Stimulated activated CD4-positive, alpha-beta T cell treated with anti-CD3 and anti-CD28 coated beads, Interleukin-12 subunit alpha, Interleukin-12 subunit beta, amount 100 ng/mL, for 4 hours (primary cell): ENCODE measurements around the gene AQP12A.
A peak's percentile ranks its signal among the peaks of the same experiment; 100 is the strongest.
"Not testable (repeated sequence)": the region's sequence is repeated elsewhere in the genome, so short reads cannot be mapped to it uniquely, and the experiment has no call there.

Experiments used
- DNase-seq: peaks from one replicate; pipeline ENCODE4 v3.0.0-alpha.2; 2020

Gene AQP12A

GRCh38 chr2:240689975-240690374 is 1.7 kb upstream of the AQP12A start:
- DNase-seq: no peak

- DNase-seq: not testable (repeated sequence)
These were observed 1.1 kb upstream of the AQP12A start for GRCh38 chr2:240690421-240691074.

GRCh38 chr2:240691075-240691427 is 615 bp upstream of the AQP12A start:
- not testable (repeated sequence) for DNase-seq

GRCh38 chr2:240692583-240693561 is 1.2 kb downstream of the AQP12A start:
- not testable (repeated sequence) for DNase-seq

- DNase-seq: not testable (repeated sequence)
These were observed 2.6 kb downstream of the AQP12A start for GRCh38 chr2:240694304-240694703.

GRCh38 chr2:240695593-240695992 is 3.9 kb downstream of the AQP12A start:
- DNase-seq: not testable (repeated sequence)

- not testable (repeated sequence) for DNase-seq
These were observed 4.8 kb downstream of the AQP12A start for GRCh38 chr2:240696469-240696868.

- DNase-seq: not testable (repeated sequence)
These were observed 7.3 kb downstream of the AQP12A start for GRCh38 chr2:240698852-240699561.

GRCh38 chr2:240699835-240700234 is 8.2 kb downstream of the AQP12A start:
- DNase-seq: not testable (repeated sequence)

GRCh38 chr2:240700616-240701015 is 8.9 kb downstream of the AQP12A start:
- not testable (repeated sequence) for DNase-seq

- no peak for DNase-seq
These were observed 9.5 kb downstream of the AQP12A start for GRCh38 chr2:240701091-240701735.

GRCh38 chr2:240701736-240702639 is 10.3 kb downstream of the AQP12A start:
- no peak for DNase-seq

GRCh38 chr2:240702640-240703011 is 11.0 kb downstream of the AQP12A start:
- DNase-seq: no peak

GRCh38 chr2:240703417-240704341 is 12.0 kb downstream of the AQP12A start:
- DNase-seq: no peak

GRCh38 chr2:240704651-240705050 is 13.0 kb downstream of the AQP12A start:
- DNase-seq: peak; percentile 22

GRCh38 chr2:240705204-240705791 is 13.6 kb downstream of the AQP12A start:
- DNase-seq: no peak

GRCh38 chr2:240707043-240707756 is 15.5 kb downstream of the AQP12A start:
- DNase-seq: no peak

- no peak for DNase-seq
These were observed 16.2 kb downstream of the AQP12A start for GRCh38 chr2:240707821-240708220.

- no peak for DNase-seq
These were observed 16.8 kb downstream of the AQP12A start for GRCh38 chr2:240708457-240708856.
